ENCODE measurements around the gene CDC16. TPM values are rescaled to one million over a fixed set of nuclear protein-coding genes. Genes with fewer than 3 reads are reported as not detected.

CDC16 gene
- polyA plus RNA-seq, 1 experiment, result 112 TPM

DNA sequence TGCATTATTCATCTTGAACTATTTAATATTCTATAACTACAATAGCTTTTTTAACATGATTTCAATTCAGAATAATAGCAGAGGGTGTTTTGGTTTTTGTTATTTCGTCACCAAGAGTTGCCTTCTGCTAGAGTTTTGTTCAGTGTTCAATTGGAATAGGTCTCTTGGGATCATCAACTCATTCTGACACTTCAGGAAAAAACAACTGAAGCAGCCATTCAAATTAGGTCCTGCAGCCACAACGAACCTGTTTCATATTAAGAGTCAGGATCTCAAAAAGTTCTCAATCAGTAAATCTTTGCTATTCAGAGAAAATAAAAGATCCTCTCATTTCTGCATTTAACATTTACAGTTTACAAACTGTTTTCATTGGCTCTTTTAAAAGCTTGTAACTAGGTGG is 77.2 kb downstream of the CDC16 start:
- no peak for DNase-seq (ENCODE audit: low read depth, low spot score)
- ChIA-PET CTCF (no interaction called here), POLR2A (no interaction called here)
- Histone ChIP-seq H3K27me3 (ENCODE audit: control insufficient read depth, insufficient read depth, low read length) (no peaks in the 10 kb centered on the region), H3K27ac (ENCODE audit: low read depth, low read length) (no peak overlapping the region), H3K4me3 (ENCODE audit: low read depth, low read length) (no peak overlapping the region), H3K9me3 (ENCODE audit: control insufficient read depth, insufficient read depth, low read length) (no peaks in the 10 kb centered on the region)
- TF ChIP-seq, protein P1, sequence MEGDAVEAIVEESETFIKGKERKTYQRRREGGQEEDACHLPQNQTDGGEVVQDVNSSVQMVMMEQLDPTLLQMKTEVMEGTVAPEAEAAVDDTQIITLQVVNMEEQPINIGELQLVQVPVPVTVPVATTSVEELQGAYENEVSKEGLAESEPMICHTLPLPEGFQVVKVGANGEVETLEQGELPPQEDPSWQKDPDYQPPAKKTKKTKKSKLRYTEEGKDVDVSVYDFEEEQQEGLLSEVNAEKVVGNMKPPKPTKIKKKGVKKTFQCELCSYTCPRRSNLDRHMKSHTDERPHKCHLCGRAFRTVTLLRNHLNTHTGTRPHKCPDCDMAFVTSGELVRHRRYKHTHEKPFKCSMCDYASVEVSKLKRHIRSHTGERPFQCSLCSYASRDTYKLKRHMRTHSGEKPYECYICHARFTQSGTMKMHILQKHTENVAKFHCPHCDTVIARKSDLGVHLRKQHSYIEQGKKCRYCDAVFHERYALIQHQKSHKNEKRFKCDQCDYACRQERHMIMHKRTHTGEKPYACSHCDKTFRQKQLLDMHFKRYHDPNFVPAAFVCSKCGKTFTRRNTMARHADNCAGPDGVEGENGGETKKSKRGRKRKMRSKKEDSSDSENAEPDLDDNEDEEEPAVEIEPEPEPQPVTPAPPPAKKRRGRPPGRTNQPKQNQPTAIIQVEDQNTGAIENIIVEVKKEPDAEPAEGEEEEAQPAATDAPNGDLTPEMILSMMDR (IDR thresholded peaks at IDR 0.05; ENCODE audit: low read depth, low read length), result no peak

DNA sequence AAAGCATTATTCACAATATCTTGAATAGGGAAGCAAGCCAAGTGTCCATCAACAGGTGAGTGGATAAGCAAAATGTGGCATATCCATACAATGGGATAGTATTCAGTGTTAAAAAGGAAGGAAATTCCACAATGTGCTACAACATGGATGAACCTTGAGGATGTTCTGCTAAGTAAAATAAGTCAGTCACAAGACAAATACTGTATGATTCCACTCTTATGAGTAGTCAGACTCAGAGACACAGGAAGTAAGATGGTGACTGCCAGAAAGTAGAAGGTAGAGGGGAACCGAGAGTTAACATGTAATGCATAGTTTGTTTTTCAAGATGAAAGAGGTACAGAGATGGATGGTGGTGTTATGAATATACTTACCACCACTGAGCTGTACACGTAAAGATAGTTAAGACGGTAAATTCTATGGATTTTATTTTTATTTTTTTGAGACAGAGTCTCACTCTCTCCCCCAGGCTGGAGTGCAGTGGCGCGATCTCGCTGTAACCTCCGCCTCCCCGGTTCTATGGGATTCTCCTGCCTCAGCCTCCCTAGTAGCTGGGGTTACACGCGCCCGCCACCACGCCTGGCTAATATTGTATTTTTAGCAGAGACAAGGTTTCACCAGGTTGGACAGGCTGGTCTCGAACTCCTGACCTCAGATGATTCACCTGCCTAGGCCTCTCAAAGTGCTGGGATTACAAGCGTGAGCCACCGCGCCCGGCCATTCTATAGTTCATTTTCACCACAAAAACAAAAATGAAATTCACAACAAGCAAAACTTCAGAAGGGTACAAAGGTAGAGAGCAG is 78.6 kb downstream of the CDC16 start:
- Histone ChIP-seq H3K27ac (ENCODE audit: low read depth, low read length) (peak overlapping the region; percentile 77), H3K9me3 (ENCODE audit: control insufficient read depth, insufficient read depth, low read length) (no peaks in the 10 kb centered on the region), H3K4me3 (ENCODE audit: low read depth, low read length) (peak overlapping the region; percentile 74), H3K27me3 (ENCODE audit: control insufficient read depth, insufficient read depth, low read length) (no peaks in the 10 kb centered on the region)
- DNase-seq (ENCODE audit: low read depth, low spot score), result no peak
- ChIA-PET POLR2A (no interaction called here), CTCF (interaction anchor here (0.7 kb wide), 1 partner anchor 187 kb away, joined by 5 read pairs; no protein-coding TSS in a partner anchor)
- TF ChIP-seq, protein P1 (IDR thresholded peaks at IDR 0.05; ENCODE audit: low read depth, low read length), result no peak

DNA sequence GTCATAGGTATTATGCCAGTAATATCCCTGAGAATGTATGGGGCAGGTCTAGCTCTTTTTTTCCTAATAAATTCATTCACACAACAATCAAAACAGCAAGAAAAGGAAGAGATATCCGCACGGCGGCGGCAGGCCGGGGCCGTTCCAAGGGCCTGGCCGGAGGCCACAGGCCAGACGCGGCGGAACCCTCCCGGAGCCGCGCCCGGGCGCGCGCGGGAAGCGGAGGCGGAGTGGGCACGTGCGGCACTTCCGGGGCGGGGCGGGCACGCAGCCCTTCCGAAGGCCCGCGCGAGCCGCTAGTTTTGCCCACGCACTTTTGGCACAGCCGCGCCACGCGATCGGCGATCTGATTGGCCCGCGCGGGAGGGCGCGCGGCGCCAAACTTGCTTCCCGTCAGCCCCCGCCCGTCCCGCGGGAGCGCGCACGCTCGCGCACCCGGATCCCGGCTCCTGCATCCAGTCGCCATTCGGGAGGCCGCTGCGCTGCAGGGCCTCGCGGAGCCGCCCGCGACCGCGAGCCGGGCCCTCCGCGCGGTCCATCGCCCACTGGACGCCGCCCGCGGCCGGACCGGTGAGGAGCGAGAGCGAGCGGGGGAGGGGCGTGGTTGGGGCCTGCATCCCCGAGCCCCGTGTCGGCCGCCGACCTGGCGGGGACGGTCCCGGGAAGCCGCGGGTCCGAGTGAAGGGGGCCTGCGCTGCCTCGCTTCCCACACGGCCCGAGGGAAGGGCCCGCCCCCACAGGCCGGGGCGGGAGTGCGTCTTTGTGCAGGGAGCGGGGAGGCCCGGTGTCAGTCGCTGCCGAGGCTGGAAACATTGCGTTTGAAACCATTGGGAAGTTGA is 79.6 kb downstream of the CDC16 start, which contains the start of gene CHAMP1:
Gene CHAMP1, plus strand, starts transcription at position 430 of the 839 bp plus-strand sequence. CDS start 9,340 bp downstream, outside the sequence.
- H3K27ac ChIP-seq (ENCODE audit: low read depth, low read length), result peak within 1 kb of the TSS; percentile 77
- peak within 1 kb of the TSS; percentile 74 for H3K4me3 ChIP-seq (ENCODE audit: low read depth, low read length)
- TF ChIP-seq, protein P1 (IDR thresholded peaks at IDR 0.05; ENCODE audit: low read depth, low read length), result no peak
- peak; percentile 87 for DNase-seq (ENCODE audit: low read depth, low spot score)
- POLR2A ChIA-PET, result interaction anchor here (0.8 kb wide), 1 partner anchor 33 kb away, joined by 4 read pairs; the partner anchor contains the start of gene UPF3A
- CTCF ChIA-PET, result no interaction called here
- no peaks in the 10 kb centered on the region for H3K27me3 ChIP-seq (ENCODE audit: control insufficient read depth, insufficient read depth, low read length)
- no peaks in the 10 kb centered on the region for H3K9me3 ChIP-seq (ENCODE audit: control insufficient read depth, insufficient read depth, low read length)

- no peak for DNase-seq (ENCODE audit: low read depth, low spot score)
- POLR2A ChIA-PET, result interaction anchor here (0.8 kb wide), 1 partner anchor 34 kb away, joined by 4 read pairs; the partner anchor contains the start of gene UPF3A
- H3K4me3 ChIP-seq (ENCODE audit: low read depth, low read length), result peak overlapping the region; percentile 74
- TF ChIP-seq, protein P1 (IDR thresholded peaks at IDR 0.05; ENCODE audit: low read depth, low read length), result no peak
- no peaks in the 10 kb centered on the region for H3K27me3 ChIP-seq (ENCODE audit: control insufficient read depth, insufficient read depth, low read length)
- H3K9me3 ChIP-seq (ENCODE audit: control insufficient read depth, insufficient read depth, low read length), result no peaks in the 10 kb centered on the region
- CTCF ChIA-PET, result no interaction called here
- no peak overlapping the region for H3K27ac ChIP-seq (ENCODE audit: low read depth, low read length)
Measured at GRCh38 chr13:114315074-114315785, 80.5 kb downstream of the CDC16 start.

Data from AG04450 (cell line).